ENCODE results near the gene PIK3R6.

- TF ChIP-seq CTCF (IDR thresholded peaks at IDR 0.05) = no peak
- no peak for TF ChIP-seq POLR2A (IDR thresholded peaks at IDR 0.05)
These were observed 111.8 kb downstream of the PIK3R6 start for GRCh38 chr17:8755590-8756255.

Data from esophagus squamous epithelium (tissue), 4 donors.